GM19438 (cell line): Measurements from ENCODE around the gene CCDC32.
A peak's percentile ranks its signal among the peaks of the same experiment; 100 is the strongest.
"Not testable (repeated sequence)": the region's sequence is repeated elsewhere in the genome, so short reads cannot be mapped to it uniquely, and the experiment has no call there.

ENCODE experiments used
- ATAC-seq: cut with Tn5 transposase; IDR thresholded peaks from one replicate; pipeline ENCODE4 v1.9.1; 2021; ENCODE audit warnings: low read depth; ENCODE audit not compliant: unreplicated experiment

CCDC32 gene, protein sequence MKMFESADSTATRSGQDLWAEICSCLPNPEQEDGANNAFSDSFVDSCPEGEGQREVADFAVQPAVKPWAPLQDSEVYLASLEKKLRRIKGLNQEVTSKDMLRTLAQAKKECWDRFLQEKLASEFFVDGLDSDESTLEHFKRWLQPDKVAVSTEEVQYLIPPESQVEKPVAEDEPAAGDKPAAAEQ

DNA sequence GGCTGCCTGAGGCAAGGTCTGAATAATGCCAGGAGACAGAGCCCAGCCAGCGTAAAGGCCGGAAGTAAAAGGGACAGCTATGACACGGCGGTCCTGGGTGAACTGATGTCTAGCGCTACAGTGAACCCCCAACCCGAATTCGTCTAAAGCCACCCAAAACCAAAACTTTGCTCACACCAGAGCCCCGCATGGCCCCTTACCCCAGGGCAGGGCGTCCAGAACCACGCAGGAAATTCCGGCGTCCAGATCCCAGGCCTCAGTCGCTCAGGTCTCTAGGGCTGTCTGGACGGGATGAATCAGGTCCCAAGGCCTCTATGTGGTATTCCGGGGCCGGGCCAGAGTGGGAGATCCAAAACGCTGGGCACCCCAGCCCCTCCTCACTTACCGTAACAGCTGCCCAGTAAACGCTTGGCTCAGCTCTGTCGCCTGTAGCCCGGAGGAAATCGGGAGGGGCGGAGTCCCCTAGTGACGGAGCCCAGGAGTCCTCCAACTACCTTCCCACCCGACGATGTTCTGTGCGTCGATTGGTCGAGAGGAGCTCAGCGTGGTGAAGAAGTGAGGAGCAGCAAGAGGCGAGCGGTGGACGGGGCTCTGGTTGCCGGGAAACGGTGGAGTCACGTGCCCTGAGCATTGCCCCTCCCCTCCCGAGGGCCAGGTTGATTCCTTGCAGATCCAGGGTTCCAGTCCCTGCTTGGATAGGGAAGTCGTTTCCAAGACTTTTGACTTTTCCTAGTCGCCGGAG lies at the start of gene CCDC32:
Gene CCDC32 (minus strand): TSS at position 452 of the 742 bp plus-strand sequence. CDS start 2,027 bp downstream, outside the sequence.
- peak; percentile 90 for ATAC-seq

DNA sequence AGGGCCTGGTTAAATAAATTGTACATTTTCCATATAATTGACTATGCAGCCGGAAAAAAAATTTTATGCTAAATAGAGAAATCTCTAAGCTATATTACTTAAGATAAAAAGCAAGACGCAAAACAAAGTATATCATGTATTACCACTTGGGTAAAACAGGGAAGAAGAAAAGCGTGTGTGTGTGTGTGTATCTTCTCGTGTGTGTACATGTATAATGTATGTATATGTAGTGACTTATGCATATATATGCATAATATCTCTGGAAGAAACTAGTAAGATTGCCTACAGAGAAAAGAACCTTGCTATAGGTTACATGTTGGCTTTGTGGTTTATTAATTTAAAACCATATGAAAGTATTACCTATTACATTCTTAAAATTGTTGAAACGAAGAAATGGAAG lies 48.2 kb upstream of the CCDC32 start:
- ATAC-seq, result no peak

DNA sequence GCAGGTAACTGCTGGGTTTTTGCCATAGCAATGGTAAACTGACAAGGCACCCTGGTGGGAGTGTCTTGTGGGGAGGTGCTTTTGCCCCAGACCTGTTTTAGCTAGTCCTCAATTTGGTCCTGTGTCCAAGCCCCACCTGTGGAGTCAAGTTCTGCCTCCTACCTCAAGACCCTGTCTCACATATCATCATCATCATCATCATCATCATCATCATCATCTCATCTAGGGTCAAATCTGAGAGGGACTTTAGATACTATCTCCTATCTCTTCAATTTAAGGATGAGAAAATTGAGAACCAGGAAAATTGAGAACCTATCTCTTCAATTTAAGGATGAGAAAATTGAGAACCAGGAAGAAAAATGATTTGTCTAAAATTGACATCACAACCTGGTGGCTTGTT lies 39.1 kb upstream of the CCDC32 start:
- ATAC-seq, result no peak

DNA sequence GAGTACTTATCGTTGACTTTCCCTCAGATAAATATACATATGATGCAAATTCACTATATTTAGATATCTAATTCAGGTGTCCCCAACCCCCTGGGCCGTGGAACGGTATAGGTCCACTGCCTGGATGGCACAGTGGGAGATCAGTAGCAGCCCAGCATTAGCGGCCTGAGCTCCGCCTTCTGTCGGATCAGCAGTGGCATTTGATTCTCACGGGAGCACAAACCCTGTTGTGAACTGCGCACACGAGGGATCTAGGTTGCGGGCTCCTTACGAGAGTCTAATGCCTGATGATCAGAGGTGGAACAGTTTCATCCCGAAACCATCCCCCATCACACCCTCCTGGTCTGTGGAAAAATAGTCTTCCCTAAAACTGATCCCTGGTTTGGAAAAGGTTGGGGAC lies 36.1 kb upstream of the CCDC32 start:
- ATAC-seq, result no peak

DNA sequence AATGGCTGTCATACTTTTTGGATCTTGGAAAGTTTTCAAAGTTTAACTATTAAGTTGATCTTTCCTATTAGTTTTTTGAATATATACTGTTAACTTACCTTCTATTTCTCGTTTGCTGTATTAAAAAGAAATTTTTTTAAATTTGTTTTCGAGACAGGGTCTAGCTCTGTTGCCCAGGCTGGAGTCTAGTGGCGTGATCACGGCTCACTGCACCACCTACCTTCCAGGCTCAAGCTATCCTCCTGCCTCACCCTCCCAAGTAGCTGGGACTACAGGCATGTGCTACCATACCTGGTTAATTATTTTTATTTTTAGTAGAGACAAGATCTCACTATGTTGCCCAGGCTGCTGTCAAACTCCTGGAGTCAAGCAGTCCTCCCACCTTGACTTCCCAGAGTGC lies 33.8 kb upstream of the CCDC32 start:
- no peak for ATAC-seq

DNA sequence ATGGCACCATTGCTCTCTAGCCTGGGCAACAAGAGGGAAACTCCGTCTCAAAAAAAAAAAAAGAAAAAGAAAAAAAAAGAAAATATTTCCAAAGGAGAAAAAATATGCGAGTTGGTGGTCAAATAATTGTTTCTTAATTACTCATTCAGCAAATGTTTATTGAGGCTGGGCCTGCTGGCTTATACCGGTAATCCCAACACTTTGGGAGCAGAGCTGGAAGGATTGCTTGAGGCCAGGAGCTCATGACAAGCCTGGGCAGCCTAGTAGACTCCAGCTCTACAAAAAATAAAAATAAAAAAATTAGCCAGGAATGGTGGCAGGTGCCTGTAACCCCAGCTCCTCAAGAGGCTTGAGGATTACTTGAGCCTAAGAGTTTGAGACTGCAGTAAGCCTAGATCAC lies 33.3 kb upstream of the CCDC32 start:
- no peak for ATAC-seq

DNA sequence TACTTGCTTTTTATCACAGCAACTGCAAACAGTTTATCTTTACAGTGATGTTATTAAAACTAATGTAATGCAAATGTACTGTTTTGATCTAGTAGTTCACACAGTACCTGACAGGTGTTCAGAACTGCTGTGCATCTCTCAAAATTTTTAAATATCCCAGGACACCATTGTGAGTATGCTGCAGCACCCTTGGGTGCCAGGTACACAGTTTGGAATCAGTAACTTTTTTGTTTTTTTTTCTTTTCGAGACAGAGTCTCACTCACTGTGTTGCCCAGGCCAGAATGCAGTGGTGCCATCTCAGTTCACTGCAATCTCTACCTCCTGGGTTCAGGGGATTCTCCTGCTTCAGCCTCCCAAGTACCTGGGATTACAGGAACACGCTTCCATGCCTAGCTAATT lies 32.2 kb upstream of the CCDC32 start:
- ATAC-seq, result no peak

DNA sequence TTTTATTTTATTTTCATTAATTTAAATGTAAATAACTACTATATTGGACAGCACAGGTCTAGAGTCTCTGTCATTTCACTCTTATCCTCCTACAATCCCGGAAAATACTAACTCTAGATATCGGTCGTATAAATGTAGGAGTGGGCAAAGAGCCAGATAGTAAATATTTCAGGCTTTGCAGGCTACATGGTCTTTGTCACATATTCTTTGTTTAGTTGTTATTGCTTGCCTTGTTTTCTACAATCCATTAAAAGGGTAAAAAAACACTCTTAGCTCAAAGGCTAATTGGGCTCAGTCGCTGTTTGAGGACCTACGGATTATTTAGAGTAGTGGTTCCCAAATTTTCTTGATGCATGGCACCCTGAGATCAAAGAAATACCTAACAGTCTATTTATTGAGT lies 30.9 kb upstream of the CCDC32 start:
- ATAC-seq, result no peak

DNA sequence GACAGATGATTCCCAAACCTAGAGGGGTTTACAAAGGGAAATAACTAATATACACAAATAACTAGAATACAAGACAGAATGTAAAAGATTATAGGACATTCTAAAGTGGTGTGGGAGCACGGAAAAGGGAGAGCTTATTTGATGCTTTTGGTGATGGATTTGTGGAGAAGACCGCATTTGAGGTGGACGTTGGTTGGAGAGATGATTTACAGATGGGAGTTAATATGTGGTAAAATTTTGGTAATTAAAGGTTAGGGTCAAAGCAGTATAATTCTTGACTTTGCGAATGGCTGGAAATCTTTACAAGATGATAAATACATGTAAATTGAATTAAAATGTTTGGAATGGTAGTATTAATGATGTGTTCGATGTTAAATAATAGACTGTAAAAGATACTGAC lies 30.4 kb upstream of the CCDC32 start:
- ATAC-seq, result no peak

DNA sequence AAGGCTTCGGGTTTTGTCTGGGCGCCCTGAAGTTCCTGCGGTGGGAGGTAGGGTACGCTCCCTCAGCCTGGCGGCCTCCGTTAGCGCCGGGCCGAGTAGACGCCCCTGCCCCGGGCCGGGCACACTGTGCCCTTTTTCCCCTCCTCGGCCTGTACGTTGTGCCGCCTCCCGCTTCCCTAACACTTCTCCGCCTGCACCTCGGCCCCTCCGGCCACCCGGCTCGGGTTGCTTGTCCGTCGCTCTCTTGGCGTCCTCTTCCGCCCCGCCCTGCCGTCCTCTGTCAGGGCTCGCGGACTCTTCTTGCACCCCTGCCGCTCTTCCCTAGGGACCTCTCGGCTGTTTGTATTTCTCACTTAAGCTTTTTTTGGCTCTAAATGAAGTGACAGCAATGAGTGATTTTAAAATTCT lies 29.6 kb upstream of the CCDC32 start:
- ATAC-seq, result peak; percentile 35

DNA sequence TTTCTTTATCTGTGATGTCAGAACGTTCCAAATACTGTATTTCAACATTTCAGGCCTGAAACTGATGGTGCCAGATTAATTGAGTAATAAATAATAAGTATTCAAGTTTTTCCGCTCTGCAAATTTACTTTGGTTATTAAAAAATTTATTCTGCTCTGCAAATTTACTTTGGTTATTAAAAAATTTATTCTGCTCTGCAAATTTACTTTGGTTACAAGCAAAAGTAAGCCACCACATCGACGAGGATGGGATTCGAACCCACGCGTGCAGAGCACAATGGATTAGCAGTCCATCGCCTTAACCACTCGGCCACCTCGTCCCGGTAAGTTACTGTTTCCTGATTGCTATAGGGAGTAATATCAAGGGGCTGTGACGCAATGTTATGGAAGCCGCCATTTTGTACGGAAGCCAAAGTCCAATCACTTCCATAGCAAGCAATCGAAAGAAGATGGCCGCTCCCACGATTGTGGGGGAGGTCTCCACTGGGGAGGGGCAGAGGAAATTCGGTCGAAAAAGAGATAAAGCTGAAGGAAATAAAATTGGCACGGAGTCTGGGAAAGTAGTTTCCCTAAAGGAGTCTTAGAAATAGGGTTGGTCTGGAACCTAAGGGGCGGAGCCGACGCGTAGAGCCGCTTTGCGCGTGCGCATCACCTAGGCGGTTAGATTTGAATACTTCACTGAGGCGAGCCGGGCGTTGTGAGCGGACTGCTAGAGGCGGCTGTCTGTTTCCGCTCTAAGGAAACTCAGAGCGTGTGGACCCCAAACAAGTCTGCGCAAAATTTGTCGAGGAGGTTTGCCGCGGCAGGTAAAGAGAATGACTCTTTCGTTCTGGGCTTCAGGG lies 29.0 kb upstream of the CCDC32 start, which contains the start of gene KNL1:
Gene KNL1 (plus strand): TSS at position 662 of the 841 bp plus-strand sequence. CDS start 8,683 bp downstream, outside the sequence.
- ATAC-seq, result peak; percentile 64

DNA sequence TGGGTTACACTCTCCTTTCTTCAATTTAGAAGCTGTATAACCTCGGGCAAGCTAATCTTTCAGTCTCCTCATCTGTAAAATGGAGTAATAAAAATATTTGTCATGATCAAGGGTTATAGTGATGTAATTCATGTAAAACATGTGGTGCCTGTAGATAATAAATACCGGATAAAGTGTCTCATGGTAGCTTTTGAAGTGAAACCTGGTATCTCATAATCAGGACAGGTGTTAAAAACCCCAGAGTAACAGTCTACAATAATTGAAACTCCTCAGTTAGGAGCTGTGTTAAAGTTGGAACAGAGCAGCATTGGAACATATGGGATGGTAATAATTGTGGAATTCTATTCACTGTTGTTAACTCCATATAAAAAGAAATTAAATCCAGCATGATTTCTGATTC lies 28.3 kb upstream of the CCDC32 start:
- no peak for ATAC-seq

DNA sequence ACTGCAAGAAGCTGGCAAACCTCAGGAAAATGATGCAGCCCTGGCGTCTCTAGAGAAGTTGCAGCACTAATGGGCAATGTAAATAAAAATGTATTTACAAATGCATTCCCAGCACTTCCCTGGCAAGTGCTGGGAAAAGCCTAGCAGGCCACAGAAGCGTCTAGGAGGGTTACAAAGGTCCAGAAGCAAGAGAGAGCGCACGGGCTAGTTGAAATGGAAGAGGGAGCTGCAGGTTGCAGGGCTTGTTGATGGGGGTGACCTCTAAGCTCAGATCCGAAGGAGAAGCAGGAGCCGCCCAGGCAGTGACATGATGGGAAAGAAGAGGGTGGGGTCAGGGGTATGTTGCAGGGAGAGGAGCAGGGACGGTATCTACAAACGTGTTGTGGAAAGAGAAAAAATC lies 26.5 kb upstream of the CCDC32 start:
- ATAC-seq, result no peak

DNA sequence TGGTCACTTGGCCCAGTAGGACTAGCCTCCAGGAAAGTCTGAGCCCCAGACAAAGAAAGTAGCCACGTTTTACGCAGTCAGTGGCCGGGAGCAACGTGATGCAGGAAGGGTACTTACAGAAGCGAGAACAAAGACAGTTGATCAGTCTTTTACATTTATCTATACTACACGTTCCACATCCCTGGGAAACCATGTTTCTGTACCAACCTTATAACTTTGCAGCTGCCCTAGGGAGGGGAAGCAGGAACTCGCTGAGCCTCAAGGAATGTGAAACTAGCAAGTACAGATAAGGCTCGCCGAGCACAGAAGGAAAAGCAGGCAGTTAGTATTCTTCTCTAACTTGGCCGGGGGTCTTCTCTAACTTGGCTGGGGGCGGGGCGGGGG lies 25.8 kb upstream of the CCDC32 start:
- no peak for ATAC-seq

DNA sequence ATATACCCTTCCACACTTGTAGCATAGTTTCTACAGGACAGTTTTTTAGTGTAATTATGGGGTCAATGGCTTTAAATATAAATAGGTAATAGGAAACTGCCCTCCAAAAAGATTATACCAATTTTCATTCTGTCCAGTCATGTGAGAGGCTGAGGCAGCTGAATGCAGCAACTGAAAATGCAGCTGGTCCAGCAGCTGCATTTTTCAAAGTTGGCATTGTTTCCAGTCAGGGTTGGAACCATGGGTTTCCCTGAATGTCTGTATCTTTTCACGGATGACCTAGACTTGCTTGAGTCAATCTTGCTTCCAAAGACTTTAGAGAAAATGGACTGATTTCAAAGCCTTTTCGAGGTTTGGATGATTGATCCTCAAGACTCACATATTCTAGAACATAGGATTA lies 19.3 kb upstream of the CCDC32 start:
- ATAC-seq, result no peak

DNA sequence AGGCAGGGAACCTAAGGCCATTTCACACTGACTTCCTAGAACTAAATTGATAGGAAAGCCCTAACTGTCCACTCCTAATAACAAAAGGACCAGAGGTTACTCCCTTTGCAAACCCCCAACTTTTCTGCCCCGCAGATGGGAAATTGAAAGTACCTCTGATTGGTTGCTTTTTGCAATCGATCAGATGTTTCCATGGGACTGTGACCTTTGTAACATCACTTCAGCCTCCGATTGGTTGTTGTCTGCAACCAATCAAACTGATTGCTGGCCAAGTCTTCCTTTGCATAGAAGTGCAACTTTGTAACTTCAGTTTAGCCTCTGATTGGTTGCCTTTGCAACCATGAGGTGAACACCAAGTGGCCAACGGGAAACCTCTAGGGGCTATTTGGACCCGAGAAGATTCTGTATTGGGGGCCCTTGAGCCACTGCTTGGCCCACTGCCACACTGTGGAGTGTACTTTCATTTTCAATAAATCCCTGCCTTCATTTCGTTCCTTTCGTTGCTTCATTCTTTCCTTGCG lies 17.9 kb upstream of the CCDC32 start:
- ATAC-seq, result no peak

DNA sequence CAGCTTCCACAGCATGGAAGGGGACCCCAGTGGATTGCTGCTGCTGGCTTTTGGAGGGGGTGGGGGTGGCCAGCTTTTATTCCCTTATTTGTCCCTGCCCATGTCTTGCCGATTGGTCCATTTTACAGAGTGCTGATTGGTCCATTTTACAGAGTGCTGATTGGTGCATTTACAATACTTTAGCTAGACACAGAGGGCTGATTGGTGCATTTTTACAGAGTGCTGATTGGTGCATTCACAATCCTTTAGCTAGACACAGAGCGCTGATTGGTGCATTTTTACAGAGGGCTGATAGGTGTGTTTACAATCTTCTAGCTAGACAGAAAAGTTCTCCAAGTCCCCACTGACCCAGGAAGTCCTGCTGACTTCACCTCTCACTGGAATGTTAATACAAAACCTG lies 17.0 kb upstream of the CCDC32 start:
- not testable (repeated sequence) for ATAC-seq

DNA sequence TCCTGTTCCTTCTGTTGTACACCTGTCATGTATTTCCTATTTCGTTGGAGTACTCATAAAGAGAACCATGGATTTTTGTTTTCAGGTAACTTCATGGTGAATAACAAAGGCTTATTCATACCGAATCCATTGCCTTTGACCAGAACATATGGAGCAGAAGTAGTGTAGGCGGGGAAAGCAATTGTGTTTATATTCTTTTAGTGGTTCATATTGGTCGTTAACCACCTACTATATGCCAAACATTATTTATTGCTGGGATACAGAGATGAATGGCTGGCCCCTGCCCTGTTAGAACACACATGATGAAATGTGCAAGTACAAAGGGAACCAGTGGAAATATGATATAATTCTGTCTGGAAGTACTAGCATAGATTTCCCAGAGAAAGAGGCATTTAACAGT lies 14.1 kb upstream of the CCDC32 start:
- ATAC-seq, result no peak

DNA sequence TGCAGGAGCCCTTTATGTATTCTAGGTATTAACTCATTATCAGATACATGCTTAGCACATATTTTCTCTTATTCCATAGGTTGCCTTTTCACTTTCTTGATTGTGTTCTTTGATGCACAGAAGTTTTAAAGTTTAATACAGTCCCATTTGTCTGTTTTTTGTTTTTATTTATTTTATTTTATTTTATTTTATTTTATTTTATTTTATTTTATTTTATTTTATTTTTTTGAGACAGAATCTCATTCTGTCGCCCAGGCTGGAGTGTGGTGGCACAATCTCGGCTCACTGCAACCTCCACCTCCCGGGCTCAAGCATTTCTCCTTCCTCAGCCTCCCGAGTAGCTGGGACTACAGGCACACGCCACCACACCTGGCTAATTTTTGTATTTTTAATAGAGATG lies 12.1 kb upstream of the CCDC32 start:
- ATAC-seq, result not testable (repeated sequence)

DNA sequence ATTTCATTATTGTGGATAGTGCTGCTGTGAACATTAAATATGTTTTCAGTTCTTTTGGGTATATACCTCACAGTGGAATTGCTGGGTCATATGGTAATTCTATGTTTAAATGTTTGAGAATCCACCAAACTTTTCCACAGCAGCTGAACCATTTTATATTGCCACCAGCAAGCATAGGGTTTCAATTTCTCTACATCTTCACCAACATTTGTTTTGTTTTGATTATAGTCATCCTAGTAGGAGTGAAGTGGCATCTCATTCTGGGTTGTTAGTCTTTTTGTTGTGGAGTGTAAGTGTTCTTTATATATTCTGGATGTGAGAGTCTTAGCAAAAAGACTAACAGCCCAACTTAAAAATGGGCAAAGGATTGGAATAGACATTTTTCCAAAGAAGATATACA lies 10.3 kb upstream of the CCDC32 start:
- no peak for ATAC-seq
